ENCODE data around the gene IL17F.

Gene IL17F

DNA sequence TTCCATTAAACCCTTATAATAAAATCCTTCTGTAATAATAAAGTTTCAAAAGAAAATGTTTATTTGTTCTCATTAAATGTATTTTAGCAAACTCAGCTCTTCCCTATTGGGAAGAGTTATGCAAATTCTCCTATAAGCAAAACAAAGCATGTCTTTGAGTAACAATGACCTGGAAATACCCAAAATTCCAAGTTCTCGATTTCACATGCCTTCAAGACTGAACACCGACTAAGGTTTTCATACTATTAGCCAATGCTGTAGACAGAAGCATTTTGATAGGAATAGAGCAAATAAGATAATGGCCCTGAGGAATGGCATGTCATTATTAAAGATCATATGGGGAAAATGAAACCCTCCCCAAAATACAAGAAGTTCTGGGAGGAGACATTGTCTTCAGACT, 54.3 kb downstream of the IL17F start:
- H3K27ac ChIP-seq = no peak overlapping the region
- TF ChIP-seq, protein P1, sequence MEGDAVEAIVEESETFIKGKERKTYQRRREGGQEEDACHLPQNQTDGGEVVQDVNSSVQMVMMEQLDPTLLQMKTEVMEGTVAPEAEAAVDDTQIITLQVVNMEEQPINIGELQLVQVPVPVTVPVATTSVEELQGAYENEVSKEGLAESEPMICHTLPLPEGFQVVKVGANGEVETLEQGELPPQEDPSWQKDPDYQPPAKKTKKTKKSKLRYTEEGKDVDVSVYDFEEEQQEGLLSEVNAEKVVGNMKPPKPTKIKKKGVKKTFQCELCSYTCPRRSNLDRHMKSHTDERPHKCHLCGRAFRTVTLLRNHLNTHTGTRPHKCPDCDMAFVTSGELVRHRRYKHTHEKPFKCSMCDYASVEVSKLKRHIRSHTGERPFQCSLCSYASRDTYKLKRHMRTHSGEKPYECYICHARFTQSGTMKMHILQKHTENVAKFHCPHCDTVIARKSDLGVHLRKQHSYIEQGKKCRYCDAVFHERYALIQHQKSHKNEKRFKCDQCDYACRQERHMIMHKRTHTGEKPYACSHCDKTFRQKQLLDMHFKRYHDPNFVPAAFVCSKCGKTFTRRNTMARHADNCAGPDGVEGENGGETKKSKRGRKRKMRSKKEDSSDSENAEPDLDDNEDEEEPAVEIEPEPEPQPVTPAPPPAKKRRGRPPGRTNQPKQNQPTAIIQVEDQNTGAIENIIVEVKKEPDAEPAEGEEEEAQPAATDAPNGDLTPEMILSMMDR (conservative IDR thresholded peaks at IDR 0.05) = no peak

DNA sequence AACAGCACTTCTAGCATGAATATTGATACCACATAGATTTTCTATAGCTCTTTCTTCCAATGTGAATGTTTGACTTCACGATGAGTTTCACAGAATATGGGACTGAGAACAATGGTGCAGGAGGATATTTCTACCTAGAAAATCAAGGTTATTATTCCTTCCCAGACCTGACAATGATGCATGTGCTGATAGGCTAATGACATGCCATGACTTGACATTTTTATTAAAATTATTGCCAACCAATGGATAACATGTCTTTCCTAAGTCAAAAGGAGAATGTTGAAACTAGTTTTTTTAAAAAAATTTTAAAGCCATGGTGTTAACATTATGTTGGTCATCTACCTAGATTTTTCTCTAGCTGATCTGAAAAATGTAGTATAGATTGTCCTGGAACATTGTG, 57.2 kb downstream of the IL17F start:
- H3K27ac ChIP-seq = no peak overlapping the region
- TF ChIP-seq, protein P1 (conservative IDR thresholded peaks at IDR 0.05) = no peak

Measured in VCaP (cell line).